Measurements from ENCODE around the gene ZNF226.
"Not testable (repeated sequence)": the region's sequence is repeated elsewhere in the genome, so short reads cannot be mapped to it uniquely, and the experiment has no call there.

The ZNF226 gene

DNA sequence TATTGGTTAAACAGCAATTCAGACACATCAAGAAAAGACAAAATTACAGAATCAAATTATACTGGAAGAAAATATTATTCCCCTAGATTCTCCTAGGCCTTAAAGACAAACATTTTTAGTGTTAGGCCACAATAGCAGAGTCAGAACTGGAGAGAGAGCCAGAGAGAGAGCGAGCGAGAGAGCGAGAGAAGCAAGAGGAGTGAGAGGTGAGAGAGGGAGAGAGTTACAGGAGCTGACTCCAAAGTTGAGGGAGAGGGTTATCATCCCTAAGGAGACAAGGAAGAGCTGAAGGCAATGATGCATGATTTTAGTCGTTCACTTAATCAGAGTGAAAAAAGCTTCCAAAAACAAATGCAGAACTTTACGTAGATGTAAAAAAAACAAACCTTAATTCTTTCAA lies 27.2 kb downstream of the ZNF226 start:
- H3K4me3 ChIP-seq (ENCODE audit: low read length): no peak overlapping the region
- TF ChIP-seq, protein P1, sequence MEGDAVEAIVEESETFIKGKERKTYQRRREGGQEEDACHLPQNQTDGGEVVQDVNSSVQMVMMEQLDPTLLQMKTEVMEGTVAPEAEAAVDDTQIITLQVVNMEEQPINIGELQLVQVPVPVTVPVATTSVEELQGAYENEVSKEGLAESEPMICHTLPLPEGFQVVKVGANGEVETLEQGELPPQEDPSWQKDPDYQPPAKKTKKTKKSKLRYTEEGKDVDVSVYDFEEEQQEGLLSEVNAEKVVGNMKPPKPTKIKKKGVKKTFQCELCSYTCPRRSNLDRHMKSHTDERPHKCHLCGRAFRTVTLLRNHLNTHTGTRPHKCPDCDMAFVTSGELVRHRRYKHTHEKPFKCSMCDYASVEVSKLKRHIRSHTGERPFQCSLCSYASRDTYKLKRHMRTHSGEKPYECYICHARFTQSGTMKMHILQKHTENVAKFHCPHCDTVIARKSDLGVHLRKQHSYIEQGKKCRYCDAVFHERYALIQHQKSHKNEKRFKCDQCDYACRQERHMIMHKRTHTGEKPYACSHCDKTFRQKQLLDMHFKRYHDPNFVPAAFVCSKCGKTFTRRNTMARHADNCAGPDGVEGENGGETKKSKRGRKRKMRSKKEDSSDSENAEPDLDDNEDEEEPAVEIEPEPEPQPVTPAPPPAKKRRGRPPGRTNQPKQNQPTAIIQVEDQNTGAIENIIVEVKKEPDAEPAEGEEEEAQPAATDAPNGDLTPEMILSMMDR (conservative IDR thresholded peaks at IDR 0.05; ENCODE audit: low read depth, low read length): no peak
- DNase-seq (ENCODE audit: low read depth): no peak

DNA sequence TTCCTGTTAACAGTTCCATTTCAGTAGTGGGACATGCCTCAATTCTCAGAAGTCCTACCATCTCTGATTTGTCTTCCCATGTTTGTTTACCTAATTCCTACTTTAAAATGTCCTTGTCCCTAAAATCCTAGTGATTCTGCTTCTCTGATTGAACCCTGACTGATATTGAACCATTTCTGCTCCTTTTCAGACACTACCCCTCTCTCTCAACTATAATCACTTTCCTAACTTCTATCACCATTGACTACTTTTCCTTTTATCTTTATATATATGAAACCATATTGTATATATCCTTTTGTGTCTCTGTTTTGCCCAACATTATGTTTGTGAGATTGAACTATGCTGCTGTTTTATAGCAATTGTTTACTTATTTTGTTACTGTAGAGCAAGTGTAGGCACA lies 31.9 kb downstream of the ZNF226 start:
- no peak overlapping the region for H3K4me3 ChIP-seq (ENCODE audit: low read length)
- TF ChIP-seq, protein P1 (conservative IDR thresholded peaks at IDR 0.05; ENCODE audit: low read depth, low read length): no peak
- no peak for DNase-seq (ENCODE audit: low read depth)

DNA sequence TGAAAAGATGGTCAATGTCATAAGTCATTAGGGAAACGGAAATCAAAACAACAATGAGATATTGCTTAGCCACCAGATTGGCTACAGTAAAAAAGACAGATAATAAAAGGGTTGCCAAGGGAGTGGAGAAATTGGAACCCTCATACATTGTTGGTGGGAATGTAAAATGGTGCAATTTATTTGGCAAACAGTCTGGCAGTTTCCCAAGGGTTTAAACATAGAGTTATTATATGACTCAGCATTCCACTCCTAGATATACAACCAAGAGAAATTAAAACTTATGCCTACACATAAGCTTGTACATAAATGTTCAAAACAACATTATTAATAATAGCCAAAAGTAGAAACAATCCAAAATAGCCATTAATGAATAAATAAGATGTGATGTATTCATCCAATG lies 37.6 kb downstream of the ZNF226 start:
- DNase-seq (ENCODE audit: low read depth): no peak
- TF ChIP-seq, protein P1 (conservative IDR thresholded peaks at IDR 0.05; ENCODE audit: low read depth, low read length): no peak
- H3K4me3 ChIP-seq (ENCODE audit: low read length): no peak overlapping the region

DNA sequence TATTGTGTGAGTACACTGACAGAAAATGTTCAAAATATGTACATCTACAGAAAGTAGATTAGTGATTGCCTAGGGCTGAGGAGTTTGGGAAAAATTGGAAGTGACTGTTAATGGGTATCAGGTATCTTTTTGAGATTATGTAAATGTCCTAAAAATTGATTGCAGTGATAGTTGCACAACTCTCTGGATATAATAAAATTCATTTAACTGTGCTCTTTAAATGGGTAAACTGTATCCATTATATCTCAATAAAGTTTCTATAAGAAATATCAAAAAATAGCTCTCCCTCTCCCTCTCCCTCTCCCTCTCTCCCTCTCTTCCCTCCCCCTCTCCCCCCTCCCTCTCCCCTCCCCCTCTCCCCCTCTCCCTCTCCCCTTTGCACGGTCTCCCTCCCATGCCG lies 38.1 kb downstream of the ZNF226 start:
- H3K4me3 ChIP-seq (ENCODE audit: low read length): no peak overlapping the region
- TF ChIP-seq, protein P1 (conservative IDR thresholded peaks at IDR 0.05; ENCODE audit: low read depth, low read length): no peak
- DNase-seq (ENCODE audit: low read depth): no peak

DNA sequence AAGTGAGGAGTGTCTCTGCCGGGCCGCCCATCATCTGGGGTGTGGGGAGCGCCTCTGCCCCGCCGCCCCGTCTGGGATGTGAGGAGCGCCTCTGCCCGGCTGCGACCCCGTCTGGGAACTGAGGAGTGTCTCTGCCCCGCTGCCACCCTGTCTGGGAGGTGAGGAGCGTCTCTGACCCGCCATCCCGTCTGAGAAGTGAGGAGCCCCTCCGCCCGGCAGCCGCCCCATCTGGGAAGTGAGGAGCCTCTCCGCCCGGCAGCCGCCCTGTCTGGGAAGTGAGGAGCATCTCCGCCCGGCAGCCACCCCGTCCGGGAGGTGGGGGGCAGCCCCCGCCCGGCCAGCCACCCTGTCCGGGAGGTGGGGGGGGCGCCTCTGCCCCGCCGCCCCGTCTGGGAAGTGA lies 39.0 kb downstream of the ZNF226 start:
- not testable (repeated sequence) for DNase-seq (ENCODE audit: low read depth); H3K4me3 ChIP-seq (ENCODE audit: low read length)

DNA sequence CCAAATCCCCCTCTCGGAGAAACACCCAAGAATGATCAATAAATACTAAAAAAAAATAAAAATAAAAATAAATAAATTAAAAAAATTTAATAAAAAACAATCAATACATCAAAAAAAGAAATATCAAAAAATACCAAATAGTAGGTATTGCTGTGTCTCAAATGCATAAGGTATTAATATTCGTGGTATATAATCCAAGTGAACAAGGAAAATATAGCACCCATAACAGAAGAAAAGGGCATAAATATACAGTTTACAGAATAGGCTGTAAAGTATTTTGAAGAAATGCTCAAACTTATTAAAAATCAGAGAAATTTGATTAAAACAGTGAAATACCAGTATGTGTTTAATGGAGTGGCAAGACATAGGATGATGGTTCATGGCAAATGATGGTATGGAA lies 39.9 kb downstream of the ZNF226 start:
- H3K4me3 ChIP-seq (ENCODE audit: low read length): no peak overlapping the region
- DNase-seq (ENCODE audit: low read depth): no peak
- TF ChIP-seq, protein P1 (conservative IDR thresholded peaks at IDR 0.05; ENCODE audit: low read depth, low read length): no peak

DNA sequence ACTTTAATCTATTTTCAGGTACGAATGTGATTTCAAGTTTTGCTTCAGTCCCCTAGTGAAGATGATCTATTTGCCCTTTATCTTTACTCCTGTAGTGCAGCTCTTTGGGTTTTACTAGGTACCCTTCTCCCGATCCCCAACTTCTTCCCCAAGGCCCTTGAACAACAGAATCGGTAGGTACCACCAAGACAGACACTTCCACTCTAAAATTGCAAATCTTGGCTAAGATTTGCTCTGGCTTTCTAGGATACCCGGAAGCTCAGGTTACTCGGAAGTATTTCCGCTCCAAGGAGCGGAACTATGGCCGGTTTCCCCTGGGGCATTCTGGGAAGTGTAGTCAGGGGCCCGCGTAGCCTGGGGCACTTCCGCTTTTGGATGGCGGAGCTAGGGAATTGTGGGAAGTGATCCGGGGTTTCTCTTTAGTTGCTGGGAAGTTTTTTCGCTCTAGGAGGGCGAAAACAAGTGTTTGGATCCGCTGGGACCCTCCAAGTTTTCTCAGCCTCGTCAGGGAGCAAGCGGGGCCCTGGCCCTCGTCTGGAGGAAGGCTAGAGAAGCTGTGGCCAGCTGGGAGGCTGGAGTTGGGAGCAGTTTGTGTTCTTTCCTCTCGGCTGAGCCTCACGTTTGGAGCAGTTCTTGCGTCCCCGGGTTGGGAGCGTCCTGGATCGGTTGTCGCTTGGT lies 42.4 kb downstream of the ZNF226 start:
- peak; percentile 79 for DNase-seq (ENCODE audit: low read depth)
- TF ChIP-seq, protein P1 (conservative IDR thresholded peaks at IDR 0.05; ENCODE audit: low read depth, low read length): no peak
- peak overlapping the region; percentile 95 for H3K4me3 ChIP-seq (ENCODE audit: low read length)
